HEK293T (cell line): ENCODE measurements around the gene FARP1.

Source experiments
- CTCF ChIA-PET: fragments of 350-600 bp; formaldehyde crosslinking; extraction: SDS; loops from one replicate; lab custom pipeline; 2021; ENCODE audit warnings: antibody characterized with exemption, inconsistent platforms; lab: Yijun Ruan, JAX
- POLR2A ChIA-PET: fragments of 350-600 bp; formaldehyde crosslinking; extraction: SDS; loops from one replicate; lab custom pipeline; 2020; ENCODE audit warnings: antibody characterized with exemption, inconsistent platforms; lab: Yijun Ruan, JAX
- DNase-seq: peaks from one replicate; pipeline ENCODE4 v3.0.0; 2012; ENCODE audit warnings: mixed read lengths; ENCODE audit errors: extremely low spot score
- ARNT ChIP-seq: fragments of 450-650 bp; IDR thresholded peaks from 2 replicates; pipeline ENCODE4 v1.6.1; 2017; ENCODE audit warnings: mild to moderate bottlenecking
- BHLHE40 ChIP-seq: fragments of 450-650 bp; IDR thresholded peaks from 2 replicates; pipeline ENCODE4 v1.6.1; 2016; ENCODE audit warnings: mild to moderate bottlenecking, moderate library complexity, borderline replicate concordance
- CTBP1 ChIP-seq: fragments of 450-650 bp; IDR thresholded peaks from 2 replicates; pipeline ENCODE4 v1.6.1; 2016; ENCODE audit warnings: borderline replicate concordance
- ELF4 ChIP-seq: fragments of 450-650 bp; IDR thresholded peaks from 2 replicates; pipeline ENCODE4 v1.6.1; 2017; ENCODE audit warnings: antibody characterized with exemption
- FOXA1 ChIP-seq: fragments of 450-650 bp; IDR thresholded peaks from 2 replicates; pipeline ENCODE4 v1.6.1; 2016; ENCODE audit warnings: mild to moderate bottlenecking
- FOXK2 ChIP-seq: fragments of 450-650 bp; IDR thresholded peaks from 2 replicates; pipeline ENCODE4 v1.6.1; 2016; ENCODE audit warnings: mild to moderate bottlenecking
- FOXM1 ChIP-seq: fragments of 450-650 bp; IDR thresholded peaks from 2 replicates; pipeline ENCODE4 v1.6.1; 2017; ENCODE audit warnings: mild to moderate bottlenecking, borderline replicate concordance
- HDGF ChIP-seq: fragments of 450-650 bp; IDR thresholded peaks from 2 replicates; pipeline ENCODE4 v1.6.1; 2017; ENCODE audit warnings: antibody characterized with exemption, borderline replicate concordance
- L3MBTL2 ChIP-seq: fragments of 450-650 bp; conservative IDR thresholded peaks from 2 replicates; pipeline ENCODE4 v1.6.1; 2016; ENCODE audit warnings: mild to moderate bottlenecking
- LEF1 ChIP-seq: fragments of 450-650 bp; IDR thresholded peaks from 2 replicates; pipeline ENCODE4 v1.6.1; 2017; ENCODE audit warnings: mild to moderate bottlenecking, borderline replicate concordance
- NFRKB ChIP-seq: fragments of 450-650 bp; IDR thresholded peaks from 2 replicates; pipeline ENCODE4 v1.6.1; 2016; ENCODE audit warnings: mild to moderate bottlenecking, moderate library complexity
- SP1 ChIP-seq: fragments of 450-650 bp; IDR thresholded peaks from 2 replicates; pipeline ENCODE4 v1.6.1; 2017
- SUZ12 ChIP-seq: fragments of 450-650 bp; IDR thresholded peaks from 2 replicates; pipeline ENCODE4 v1.6.1; 2016; ENCODE audit warnings: mild to moderate bottlenecking
- TARDBP ChIP-seq: fragments of 450-650 bp; IDR thresholded peaks from 2 replicates; pipeline ENCODE4 v1.6.1; 2016
- ZNF384 ChIP-seq: fragments of 450-650 bp; IDR thresholded peaks from 2 replicates; pipeline ENCODE4 v1.6.1; 2016
- TF ChIP-seq, protein P1 (sequence below): fragments of 450-650 bp; IDR thresholded peaks from 2 replicates; pipeline ENCODE4 v1.6.1; 2016

FARP1 gene

DNA sequence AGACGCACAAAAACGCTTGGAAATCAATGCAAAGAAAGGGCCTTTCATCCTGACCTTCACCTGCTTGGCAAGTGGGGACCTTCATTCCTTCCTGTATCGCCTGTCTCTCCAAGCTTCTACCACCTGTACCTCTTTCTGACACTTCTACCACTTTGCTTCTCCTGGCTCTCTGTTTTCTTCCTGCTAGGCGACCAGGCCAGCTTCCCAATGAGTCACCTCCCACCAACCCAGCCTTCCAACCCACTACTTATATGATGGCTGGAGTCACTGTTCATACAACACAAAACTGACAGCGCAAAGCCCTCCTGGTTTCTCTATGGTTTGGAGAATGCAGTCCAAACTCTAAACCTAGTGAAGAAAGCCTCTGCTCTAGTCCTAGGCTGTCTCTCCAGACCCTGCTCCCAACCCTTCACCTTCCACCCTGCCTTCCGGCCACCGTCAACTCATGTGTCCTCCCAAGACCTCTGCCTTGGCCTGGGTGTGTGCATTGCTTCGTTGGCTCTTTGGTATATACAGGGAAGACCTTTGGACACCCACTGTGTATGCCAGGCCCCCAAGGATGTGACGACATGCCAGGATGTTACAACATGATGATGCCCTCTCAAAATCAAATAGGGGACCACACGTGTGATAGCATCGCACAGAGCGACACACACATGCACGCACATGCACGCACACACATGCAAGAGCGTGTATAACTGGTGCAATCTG lies 285.5 kb downstream of the FARP1 start:
- no peak for DNase-seq
- no peak for TF ChIP-seq CTBP1
- CTCF ChIA-PET, result no interaction called here
- POLR2A ChIA-PET, result no interaction called here

DNA sequence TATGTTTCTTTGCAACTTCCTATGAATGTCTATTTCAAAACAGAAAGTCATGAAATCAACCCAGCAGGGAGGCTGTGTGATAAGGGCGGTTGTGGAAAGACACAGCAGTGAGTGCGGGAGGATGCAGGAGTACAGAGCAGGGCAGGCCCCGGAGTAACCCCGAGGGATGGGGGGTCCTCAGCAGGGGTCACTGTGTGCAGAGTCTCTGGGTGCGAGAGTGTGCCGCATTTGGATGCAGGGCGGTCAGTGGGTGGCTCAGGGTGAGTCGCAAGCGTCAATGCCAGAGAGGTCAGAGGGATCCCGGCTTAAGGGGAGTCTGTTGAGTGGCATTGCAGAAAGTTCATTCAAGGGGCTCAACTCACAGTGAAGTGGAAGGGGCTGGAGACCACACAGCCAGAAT lies 286.2 kb downstream of the FARP1 start:
- CTCF ChIA-PET, result no interaction called here
- TF ChIP-seq SUZ12 (no peak), FOXK2 (no peak), LEF1 (no peak), NFRKB (no peak), TARDBP (no peak), SP1 (no peak), BHLHE40 (no peak), ZNF384 (no peak), FOXA1 (no peak), CTBP1 (no peak), ARNT (no peak), L3MBTL2 (no peak), HDGF (no peak), ELF4 (no peak)
- DNase-seq, result no peak
- POLR2A ChIA-PET, result no interaction called here

DNA sequence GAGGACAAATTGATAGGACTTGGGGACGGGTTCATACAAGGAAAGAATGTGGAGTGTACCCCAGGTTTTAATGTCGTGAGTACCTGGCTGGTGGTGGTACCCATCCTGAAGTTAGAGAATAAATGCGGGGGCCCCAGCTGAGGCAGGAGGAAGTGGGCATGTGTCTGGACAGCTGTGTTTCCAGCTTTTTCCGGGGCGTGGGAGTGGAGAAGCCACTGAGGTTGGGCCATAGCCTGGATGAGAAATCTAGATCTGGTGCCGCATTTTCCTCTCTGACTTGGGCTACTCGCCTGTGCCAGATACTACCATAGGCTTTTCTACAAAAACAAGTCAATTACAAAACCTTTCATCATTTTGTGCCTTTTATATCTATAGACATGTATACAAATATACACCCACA lies 286.6 kb downstream of the FARP1 start:
- TF ChIP-seq ARNT (no peak), ELF4 (no peak), FOXM1 (no peak), HDGF (no peak), SP1 (no peak), LEF1 (no peak), TARDBP (no peak), NFRKB (no peak), SUZ12 (no peak), CTBP1 (no peak), ZNF384 (no peak), BHLHE40 (no peak), FOXK2 (no peak), FOXA1 (no peak), L3MBTL2 (no peak)
- TF ChIP-seq, protein P1, sequence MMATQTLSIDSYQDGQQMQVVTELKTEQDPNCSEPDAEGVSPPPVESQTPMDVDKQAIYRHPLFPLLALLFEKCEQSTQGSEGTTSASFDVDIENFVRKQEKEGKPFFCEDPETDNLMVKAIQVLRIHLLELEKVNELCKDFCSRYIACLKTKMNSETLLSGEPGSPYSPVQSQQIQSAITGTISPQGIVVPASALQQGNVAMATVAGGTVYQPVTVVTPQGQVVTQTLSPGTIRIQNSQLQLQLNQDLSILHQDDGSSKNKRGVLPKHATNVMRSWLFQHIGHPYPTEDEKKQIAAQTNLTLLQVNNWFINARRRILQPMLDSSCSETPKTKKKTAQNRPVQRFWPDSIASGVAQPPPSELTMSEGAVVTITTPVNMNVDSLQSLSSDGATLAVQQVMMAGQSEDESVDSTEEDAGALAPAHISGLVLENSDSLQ, result no peak
- POLR2A ChIA-PET, result no interaction called here
- CTCF ChIA-PET, result no interaction called here
- DNase-seq, result no peak

GRCh38 chr13:98429977-98430736 lies 287.3 kb downstream of the FARP1 start:
- CTCF ChIA-PET, result interaction anchor here (1.0 kb wide), 2 partner anchors 24 to 397 kb away, joined by 3 read pairs; no protein-coding TSS in a partner anchor
- POLR2A ChIA-PET, result no interaction called here
- no peak for DNase-seq
- TF ChIP-seq SP1 (no peak), LEF1 (no peak), FOXM1 (no peak), L3MBTL2 (no peak), NFRKB (no peak), TARDBP (no peak)

DNA sequence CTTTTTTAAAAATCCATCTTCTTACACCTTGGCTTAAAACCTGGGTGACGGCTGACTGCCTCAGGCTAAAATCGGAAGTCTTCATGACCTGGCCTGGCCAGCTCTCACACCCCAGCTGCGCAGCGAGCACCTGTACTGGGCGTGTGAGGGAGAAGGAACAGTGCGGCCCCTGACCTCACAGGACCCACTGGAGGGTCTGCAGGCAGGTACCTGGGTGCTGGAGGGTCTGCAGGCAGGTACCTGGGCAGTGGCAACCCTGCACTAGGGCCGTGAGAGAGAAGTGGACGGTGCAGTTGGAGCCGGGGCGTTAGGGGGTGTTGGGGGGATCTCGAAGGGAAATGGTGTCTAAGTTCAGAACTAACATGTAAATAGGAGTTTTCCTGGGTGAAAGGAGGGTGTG lies 289.7 kb downstream of the FARP1 start:
- ChIA-PET POLR2A (no interaction called here), CTCF (interaction anchor here (0.6 kb wide), 1 partner anchor 265 kb away, joined by 3 read pairs; no protein-coding TSS in a partner anchor)
- TF ChIP-seq FOXM1 (no peak), BHLHE40 (no peak), FOXK2 (no peak), SP1 (no peak), ARNT (no peak), HDGF (no peak), CTBP1 (no peak), TARDBP (no peak), SUZ12 (no peak), NFRKB (no peak), L3MBTL2 (no peak), ZNF384 (no peak), FOXA1 (no peak), ELF4 (no peak), LEF1 (no peak)
- TF ChIP-seq, protein P1, result no peak
- DNase-seq, result no peak

DNA sequence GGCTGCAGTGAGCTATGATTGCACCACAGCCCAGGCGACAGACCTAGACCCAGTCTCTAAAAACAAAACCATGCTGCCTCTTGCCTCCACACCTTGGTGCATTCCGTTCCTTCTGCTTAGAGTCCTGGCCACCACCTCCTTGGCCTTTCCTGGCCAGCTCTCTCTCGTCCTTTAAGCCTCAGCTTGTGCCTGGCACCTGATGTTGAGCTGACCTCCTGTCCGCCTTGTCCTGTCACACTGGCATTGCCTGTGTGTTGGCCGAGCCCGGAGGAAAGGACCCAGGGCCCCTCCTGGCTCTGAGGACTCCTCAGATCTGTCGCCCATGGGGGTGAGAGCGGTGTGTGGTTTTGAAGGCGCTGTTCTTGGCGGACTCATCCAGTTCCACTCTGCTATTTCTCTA lies 290.8 kb downstream of the FARP1 start:
- CTCF ChIA-PET, result no interaction called here
- POLR2A ChIA-PET, result no interaction called here
- TF ChIP-seq LEF1, result no peak
- TF ChIP-seq SUZ12, result no peak
- TF ChIP-seq CTBP1, result no peak
- TF ChIP-seq, protein P1, result no peak
- no peak for TF ChIP-seq HDGF
- no peak for TF ChIP-seq FOXA1
- no peak for TF ChIP-seq FOXM1
- TF ChIP-seq ELF4, result no peak
- TF ChIP-seq NFRKB, result no peak
- no peak for TF ChIP-seq ARNT
- TF ChIP-seq FOXK2, result no peak
- TF ChIP-seq ZNF384, result no peak
- TF ChIP-seq TARDBP, result no peak
- no peak for TF ChIP-seq SP1
- TF ChIP-seq L3MBTL2, result no peak
- no peak for TF ChIP-seq BHLHE40
- DNase-seq, result no peak
